Measurements from ENCODE around the gene MPHOSPH8.
A peak's percentile ranks its signal among the peaks of the same experiment; 100 is the strongest.

The MPHOSPH8 gene

GRCh38 chr13:19633479-19634255 lies at the start of gene MPHOSPH8:
Gene MPHOSPH8 (plus strand): TSS chr13:19633659. CDS start chr13:19633749, 90 bp downstream.
- no peak for TF ChIP-seq CTCF (conservative IDR thresholded peaks at IDR 0.05)
- H3K27ac ChIP-seq = peak within 1 kb of the TSS; percentile 78

GRCh38 chr13:19586904-19587634 lies 46.4 kb upstream of the MPHOSPH8 start:
- no peak for TF ChIP-seq CTCF (conservative IDR thresholded peaks at IDR 0.05)
- no peak overlapping the region for H3K27ac ChIP-seq

GRCh38 chr13:19587635-19588300 lies 45.7 kb upstream of the MPHOSPH8 start:
- TF ChIP-seq CTCF (conservative IDR thresholded peaks at IDR 0.05) = peak; percentile 72
- no peak overlapping the region for H3K27ac ChIP-seq

- TF ChIP-seq CTCF (conservative IDR thresholded peaks at IDR 0.05) = no peak
- H3K27ac ChIP-seq = no peak overlapping the region
These were observed 44.1 kb upstream of the MPHOSPH8 start for GRCh38 chr13:19589312-19589711.

GRCh38 chr13:19590423-19590822 lies 43.0 kb upstream of the MPHOSPH8 start:
- H3K27ac ChIP-seq = no peak overlapping the region
- TF ChIP-seq CTCF (conservative IDR thresholded peaks at IDR 0.05) = no peak

- H3K27ac ChIP-seq = no peak overlapping the region
- no peak for TF ChIP-seq CTCF (conservative IDR thresholded peaks at IDR 0.05)
These were observed 41.6 kb upstream of the MPHOSPH8 start for GRCh38 chr13:19591864-19592263.

- no peak for TF ChIP-seq CTCF (conservative IDR thresholded peaks at IDR 0.05)
- no peak overlapping the region for H3K27ac ChIP-seq
These were observed 40.7 kb upstream of the MPHOSPH8 start for GRCh38 chr13:19592657-19593180.
